DMS 273 treated with DMSO at 0.1 percent for 48 hours (cell line): ENCODE results near the gene SFT2D1.

Source experiments
- DNase-seq: peaks from one replicate; lab custom pipeline; 2025; lab: John Stamatoyannopoulos, UW

SFT2D1 gene

DNA sequence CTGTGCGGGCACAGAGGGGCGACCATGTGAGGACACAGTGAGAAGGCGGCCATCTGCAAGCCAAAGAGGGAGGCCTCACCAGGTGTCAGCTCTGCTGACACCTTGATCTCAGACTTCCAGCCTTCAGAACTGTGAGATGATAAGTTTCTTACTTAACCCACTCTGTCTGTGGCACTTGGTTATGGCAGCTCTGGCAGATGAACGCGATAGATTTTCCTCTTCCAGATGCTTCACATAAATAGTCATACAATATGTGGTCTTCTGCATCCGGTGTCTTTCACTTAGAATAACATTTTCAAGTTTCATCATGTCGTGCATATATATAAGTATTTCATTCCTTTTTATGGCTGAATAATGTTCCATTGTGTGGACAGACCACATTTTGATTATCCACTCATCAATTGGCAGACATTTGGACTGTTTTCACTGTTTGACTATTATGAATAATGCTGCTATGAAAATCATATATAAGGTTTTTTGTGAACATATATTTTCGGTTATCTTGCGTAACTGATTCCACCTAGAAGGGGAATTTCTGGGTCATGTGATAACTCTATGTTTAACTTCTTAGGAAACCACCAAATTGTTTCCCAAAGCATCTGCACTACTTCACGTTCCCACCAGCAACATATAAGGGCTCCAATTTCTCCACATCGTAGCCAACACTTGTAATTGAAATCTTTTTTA, 64.3 kb downstream of the SFT2D1 start:
- DNase-seq: no peak

DNA sequence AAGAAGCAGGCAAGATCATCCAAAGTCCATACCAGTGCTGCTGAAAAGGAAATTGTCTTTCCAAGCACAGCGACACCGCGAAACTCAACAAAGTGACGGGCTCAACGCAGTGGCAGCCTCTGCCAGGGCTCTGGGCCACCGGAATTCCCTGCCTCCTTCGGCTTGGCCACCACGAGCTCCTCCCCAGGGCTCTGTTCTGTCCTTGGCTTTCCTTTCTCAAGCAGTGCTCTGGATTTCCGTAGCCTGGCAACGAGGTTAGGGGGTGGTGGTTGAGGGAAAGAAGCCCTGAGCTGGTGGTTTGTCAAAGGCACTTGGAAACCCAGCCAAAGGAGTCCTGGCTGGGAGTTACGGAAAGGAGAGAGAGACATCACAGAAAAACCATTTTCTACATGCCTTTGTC, 65.3 kb downstream of the SFT2D1 start:
- no peak for DNase-seq

DNA sequence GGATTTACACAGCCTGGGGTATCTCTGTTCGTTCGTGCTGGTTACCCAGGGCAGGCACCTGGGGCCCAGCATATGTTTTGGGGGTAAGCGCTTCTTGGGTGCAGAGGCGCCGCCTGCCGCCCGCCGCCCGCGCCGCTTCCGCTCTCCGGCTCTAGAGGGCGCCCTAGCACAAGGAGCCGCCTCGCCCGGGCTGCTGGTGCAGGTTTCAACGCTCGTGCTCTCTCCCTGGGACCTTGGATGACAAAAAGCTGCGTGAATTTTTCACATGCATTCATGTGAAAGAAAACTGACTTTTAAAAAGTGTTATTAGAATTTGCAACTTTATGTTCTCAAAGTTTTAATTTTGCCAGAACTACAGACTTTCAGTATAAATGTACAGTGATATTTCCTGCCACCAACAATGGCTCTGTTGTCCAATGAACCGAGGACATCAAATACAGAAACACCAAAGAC, 66.6 kb downstream of the SFT2D1 start:
- no peak for DNase-seq

DNA sequence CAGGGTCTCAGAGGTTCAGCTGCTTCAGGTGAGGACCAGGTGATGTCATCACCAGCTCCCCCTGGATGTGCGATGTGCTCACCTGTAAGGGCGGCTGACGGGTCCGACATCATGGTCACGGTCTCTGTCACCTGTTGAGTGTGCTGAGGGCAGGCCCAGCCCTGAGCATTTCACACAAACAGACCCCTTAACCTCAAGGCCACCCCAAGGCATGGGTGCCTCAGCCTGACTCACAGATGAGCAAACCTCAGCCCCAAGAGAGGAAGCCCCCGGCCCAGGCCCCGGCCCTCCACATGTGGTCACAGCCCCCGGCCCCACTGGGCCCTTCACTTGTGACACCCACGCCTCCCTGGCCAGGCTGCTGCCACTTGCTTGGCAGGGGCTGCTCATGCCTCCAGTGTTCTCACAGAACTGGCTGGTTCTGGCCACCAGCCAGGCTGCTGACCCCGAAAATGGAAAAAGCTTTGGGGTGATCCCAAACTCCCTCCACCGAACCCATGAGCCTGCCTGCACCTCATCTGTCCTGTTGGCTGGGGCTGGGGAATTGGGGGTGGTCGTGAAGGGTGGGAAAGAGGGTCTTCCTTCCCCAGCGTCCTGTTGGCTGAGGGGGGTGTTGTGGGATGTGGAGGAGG, 67.5 kb downstream of the SFT2D1 start:
- no peak for DNase-seq

DNA sequence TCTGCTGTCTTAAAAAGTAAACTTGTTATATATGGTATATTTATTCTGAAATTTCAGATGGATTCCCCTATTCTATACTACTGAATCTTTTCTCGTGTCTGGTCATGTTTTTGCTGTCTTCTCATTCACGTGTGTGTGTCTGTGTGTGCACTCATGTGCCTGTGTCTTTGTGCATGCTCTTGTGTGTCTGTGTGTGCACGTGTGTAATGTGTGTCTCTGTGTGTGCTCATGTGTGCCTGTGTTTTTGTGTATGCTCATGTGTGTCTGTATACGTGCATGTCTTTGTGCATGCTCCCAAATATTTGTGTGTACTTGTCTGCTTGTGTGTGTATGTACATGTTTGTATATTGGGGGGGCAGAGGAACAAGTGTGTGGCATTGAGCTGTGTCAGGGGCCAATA, 68.2 kb downstream of the SFT2D1 start:
- DNase-seq: no peak

DNA sequence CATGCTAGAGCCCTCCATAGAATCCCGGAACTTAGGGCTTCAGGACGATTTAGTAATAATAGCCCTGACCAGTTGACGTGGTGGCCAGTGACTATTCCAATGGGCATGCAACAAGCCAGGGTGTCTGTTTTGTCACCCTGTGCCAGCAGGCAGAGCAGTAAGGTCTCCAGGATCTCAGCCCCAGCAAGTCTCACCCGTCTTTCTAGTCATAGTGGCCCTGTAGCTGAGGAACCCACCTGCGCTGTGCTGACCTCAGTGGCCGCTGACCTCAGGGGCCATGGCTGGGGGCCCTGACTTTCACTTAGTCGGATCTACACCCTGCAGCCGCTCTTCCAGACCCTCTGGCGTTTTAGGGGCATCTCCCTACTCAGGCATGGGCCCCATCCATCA, 71.0 kb downstream of the SFT2D1 start:
- no peak for DNase-seq

DNA sequence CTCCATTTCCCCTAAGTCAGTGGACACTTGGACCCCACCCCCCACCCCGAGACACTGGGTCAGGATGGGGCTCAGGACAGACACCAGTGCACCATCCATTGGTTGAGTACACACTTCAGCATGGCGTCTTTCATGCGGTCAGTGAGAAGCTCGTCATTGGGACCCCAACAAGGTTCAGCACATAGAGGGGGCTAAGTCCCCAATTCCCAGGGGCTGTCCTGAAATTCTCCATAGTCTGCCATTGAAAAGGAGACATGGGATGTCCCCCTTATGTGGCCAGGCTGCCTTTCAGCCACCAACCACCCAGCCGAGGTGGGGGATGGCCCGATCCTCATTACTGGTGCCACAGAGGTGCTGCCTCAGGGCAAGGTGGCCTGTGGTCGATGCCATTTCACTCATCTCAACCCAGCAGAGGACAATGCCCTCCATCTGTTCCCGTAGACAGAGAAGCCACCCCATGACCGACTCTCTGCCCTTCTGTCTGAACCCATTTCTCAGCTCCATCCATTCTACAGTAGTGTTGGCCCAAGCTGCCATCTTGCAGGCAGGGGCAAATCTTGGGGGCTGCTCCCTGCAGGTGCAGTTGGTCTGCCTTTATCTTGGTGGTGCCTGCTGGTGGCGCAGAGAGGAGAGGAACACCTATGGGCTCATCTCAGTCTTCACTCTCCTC, 71.5 kb downstream of the SFT2D1 start:
- no peak for DNase-seq
